Activated CD8-positive, alpha-beta T cell treated with anti-CD3 and anti-CD28 coated beads for 36 hours (primary cell): ENCODE measurements around the gene SP140L. TPM values are rescaled to one million over a fixed set of nuclear protein-coding genes. Genes with fewer than 3 reads are reported as not detected.

Experiments used
- ATAC-seq: fragments of 200-7000 bp; cut with Tn5 transposase; one replicate; pipeline ENCODE4 v1.10.0; 2021; ENCODE audit warnings: mild to moderate bottlenecking, moderate library complexity
- CTCF ChIA-PET: fragments of 350-600 bp; sonication (Branson Sonifier 250); formaldehyde crosslinking; loops from one replicate; lab custom pipeline; 2021; ENCODE audit warnings: antibody characterized with exemption; lab: Charles Lee
- POLR2A ChIA-PET: fragments of 350-600 bp; sonication (Branson Sonifier 250); formaldehyde crosslinking; loops from one replicate; lab custom pipeline; 2021; ENCODE audit warnings: antibody characterized with exemption; lab: Charles Lee
- DNase-seq: peaks from one replicate; pipeline ENCODE4 v3.0.0-alpha.2; 2020
- H3K27ac Mint-ChIP-seq: one replicate; pipeline ENCODE4 v1.8.0; 2021; ENCODE audit warnings: mild to moderate bottlenecking, mixed read lengths
- H3K27me3 Mint-ChIP-seq: one replicate; pipeline ENCODE4 v1.8.0; 2021; ENCODE audit warnings: mixed read lengths
- H3K36me3 Mint-ChIP-seq: one replicate; pipeline ENCODE4 v1.8.0; 2021; ENCODE audit warnings: low read depth, mixed read lengths
- H3K4me1 Mint-ChIP-seq: one replicate; pipeline ENCODE4 v1.8.0; 2021; ENCODE audit warnings: low read depth, mixed read lengths
- H3K4me3 Mint-ChIP-seq: one replicate; pipeline ENCODE4 v1.8.0; 2021; ENCODE audit warnings: mild to moderate bottlenecking, moderate library complexity, mixed read lengths
- H3K9me3 Mint-ChIP-seq: one replicate; pipeline ENCODE4 v1.8.0; 2021; ENCODE audit warnings: mixed read lengths
- intact Hi-C: fragments of 100-400 bp; cut with micrococcal nuclease; formaldehyde crosslinking; loops from one replicate; pipeline ENCODE4 v1.10.0; 2022
- total RNA-seq, 2 experiments: library from RNA; stranded (reverse); gene quantifications; one replicate each; pipeline ENCODE4 v1.2.3, GENCODE V29; 2021
- TF ChIP-seq, protein P1 (sequence below): fragments of 200-600 bp; IDR thresholded peaks from one replicate; pipeline ENCODE4 v1.8.0; 2022; ENCODE audit warnings: antibody characterized with exemption, mild to moderate bottlenecking

SP140L gene
- total RNA-seq, 2 experiments from 2014 or later, result 43.7 to 43.8 TPM

DNA sequence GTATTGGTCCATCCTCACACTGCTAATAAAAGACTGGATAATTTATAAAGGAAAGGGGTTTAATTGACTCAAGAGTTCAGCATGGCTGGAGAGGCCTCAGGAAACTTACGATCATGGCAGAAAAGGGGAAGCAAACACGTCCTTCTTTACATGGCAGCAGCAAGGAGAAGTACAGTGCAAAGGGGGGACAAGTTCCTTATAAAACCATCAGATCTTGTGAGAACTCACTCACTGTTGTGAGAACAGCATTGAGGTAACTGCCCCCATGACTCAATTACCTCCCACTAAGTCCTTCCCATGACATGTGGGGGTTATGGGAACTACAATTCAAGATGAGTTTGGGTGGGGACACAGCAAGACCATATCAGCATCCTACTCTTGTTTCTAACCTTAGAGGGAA, 126.0 kb downstream of the SP140L start:
- no peak for ATAC-seq

More for the DNA sequence above, 126.0 kb downstream of the SP140L start:
- Mint-ChIP-seq H3K27me3 (no peaks in the 10 kb centered on the region), H3K4me3 (no peak overlapping the region), H3K9me3 (peaks cover 17% of the 10 kb centered on the region), H3K36me3 (peaks cover 90% of the 10 kb centered on the region), H3K27ac (no peak overlapping the region), H3K4me1 (peaks cover 69% of the 10 kb centered on the region)
- no peak for DNase-seq
- CTCF ChIA-PET, result no interaction called here
- TF ChIP-seq, protein P1, sequence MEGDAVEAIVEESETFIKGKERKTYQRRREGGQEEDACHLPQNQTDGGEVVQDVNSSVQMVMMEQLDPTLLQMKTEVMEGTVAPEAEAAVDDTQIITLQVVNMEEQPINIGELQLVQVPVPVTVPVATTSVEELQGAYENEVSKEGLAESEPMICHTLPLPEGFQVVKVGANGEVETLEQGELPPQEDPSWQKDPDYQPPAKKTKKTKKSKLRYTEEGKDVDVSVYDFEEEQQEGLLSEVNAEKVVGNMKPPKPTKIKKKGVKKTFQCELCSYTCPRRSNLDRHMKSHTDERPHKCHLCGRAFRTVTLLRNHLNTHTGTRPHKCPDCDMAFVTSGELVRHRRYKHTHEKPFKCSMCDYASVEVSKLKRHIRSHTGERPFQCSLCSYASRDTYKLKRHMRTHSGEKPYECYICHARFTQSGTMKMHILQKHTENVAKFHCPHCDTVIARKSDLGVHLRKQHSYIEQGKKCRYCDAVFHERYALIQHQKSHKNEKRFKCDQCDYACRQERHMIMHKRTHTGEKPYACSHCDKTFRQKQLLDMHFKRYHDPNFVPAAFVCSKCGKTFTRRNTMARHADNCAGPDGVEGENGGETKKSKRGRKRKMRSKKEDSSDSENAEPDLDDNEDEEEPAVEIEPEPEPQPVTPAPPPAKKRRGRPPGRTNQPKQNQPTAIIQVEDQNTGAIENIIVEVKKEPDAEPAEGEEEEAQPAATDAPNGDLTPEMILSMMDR, result no peak
- intact Hi-C loops, result no loop called here
- POLR2A ChIA-PET, result no interaction called here

Other genes starting within 250 kb of the SP140L start
- gene SP110, start 107.2 kb upstream of the SP140L start, total RNA-seq, result 10 to 100 TPM; 67.0 to 69.4 TPM
- gene SP140, start 101.5 kb upstream of the SP140L start, total RNA-seq, result 10 to 100 TPM; 78.1 to 78.3 TPM
- gene SP100, start 89.0 kb downstream of the SP140L start, total RNA-seq, result 100 to 1,000 TPM; 108 TPM